Mononuclear cell (primary cell): Measurements from ENCODE around the gene SLC11A1. TPM values are rescaled to one million over a fixed set of nuclear protein-coding genes. Genes with fewer than 3 reads are reported as not detected.

Source experiments
- H3K27me3 ChIP-seq: 2 replicates; pipeline ENCODE4 v1.6.0; 2011; ENCODE audit warnings: low read length, control low read depth; ENCODE audit not compliant: insufficient read depth
- H3K4me1 ChIP-seq: 2 replicates; pipeline ENCODE4 v1.5.1; 2011; ENCODE audit warnings: mild to moderate bottlenecking, low read length, control low read depth; ENCODE audit not compliant: insufficient read depth
- H3K4me3 ChIP-seq: 2 replicates; pipeline ENCODE4 v1.5.1; 2011; ENCODE audit warnings: mild to moderate bottlenecking, low read length, moderate library complexity
- H3K9me3 ChIP-seq: 2 replicates; pipeline ENCODE4 v1.5.1; 2011; ENCODE audit warnings: low read depth, mild to moderate bottlenecking, control low read depth, low read length
- total RNA-seq: library from RNA; depleted of rRNA; stranded (reverse); fragments of >200 nt; gene quantifications from one replicate; pipeline ENCODE4 v1.2.3, GENCODE V29; 2012

SLC11A1 gene
- total RNA-seq, 1 donor = 126 TPM

- H3K4me1 ChIP-seq = peaks cover 41% of the 10 kb centered on the region
- H3K9me3 ChIP-seq = no peaks in the 10 kb centered on the region
- H3K27me3 ChIP-seq = no peaks in the 10 kb centered on the region
- no peak overlapping the region for H3K4me3 ChIP-seq
Observed at GRCh38 chr2:218378053-218378452, 4.0 kb upstream of the SLC11A1 start.

GRCh38 chr2:218382785-218383184 lies 712 bp downstream of the SLC11A1 start:
- Histone ChIP-seq H3K27me3 (no peaks in the 10 kb centered on the region), H3K4me3 (peak overlapping the region; percentile 51), H3K4me1 (peaks cover 82% of the 10 kb centered on the region), H3K9me3 (no peaks in the 10 kb centered on the region)

- peaks cover 80% of the 10 kb centered on the region for H3K4me1 ChIP-seq
- H3K9me3 ChIP-seq = no peaks in the 10 kb centered on the region
- peak overlapping the region; percentile 51 for H3K4me3 ChIP-seq
- H3K27me3 ChIP-seq = no peaks in the 10 kb centered on the region
Observed at GRCh38 chr2:218383892-218384519, 1.9 kb downstream of the SLC11A1 start.

GRCh38 chr2:218384975-218385374 lies 2.9 kb downstream of the SLC11A1 start:
- no peak overlapping the region for H3K4me3 ChIP-seq
- no peaks in the 10 kb centered on the region for H3K27me3 ChIP-seq
- H3K4me1 ChIP-seq = peaks cover 80% of the 10 kb centered on the region
- H3K9me3 ChIP-seq = no peaks in the 10 kb centered on the region

- no peaks in the 10 kb centered on the region for H3K9me3 ChIP-seq
Observed at GRCh38 chr2:218386505-218387368, 4.7 kb downstream of the SLC11A1 start.

GRCh38 chr2:218387369-218388194 lies 5.5 kb downstream of the SLC11A1 start:
- peaks cover 69% of the 10 kb centered on the region for H3K4me1 ChIP-seq
- no peak overlapping the region for H3K4me3 ChIP-seq
- no peaks in the 10 kb centered on the region for H3K27me3 ChIP-seq
- no peaks in the 10 kb centered on the region for H3K9me3 ChIP-seq

More at GRCh38 chr2:218386505-218387368, 4.7 kb downstream of the SLC11A1 start:
- H3K4me3 ChIP-seq = no peak overlapping the region
- peaks cover 71% of the 10 kb centered on the region for H3K4me1 ChIP-seq
- no peaks in the 10 kb centered on the region for H3K27me3 ChIP-seq

- no peak overlapping the region for H3K4me3 ChIP-seq
- peaks cover 69% of the 10 kb centered on the region for H3K4me1 ChIP-seq
- H3K27me3 ChIP-seq = no peaks in the 10 kb centered on the region
- no peaks in the 10 kb centered on the region for H3K9me3 ChIP-seq
Observed at GRCh38 chr2:218389333-218390150, 7.5 kb downstream of the SLC11A1 start.

GRCh38 chr2:218391202-218391601 lies 9.1 kb downstream of the SLC11A1 start:
- Histone ChIP-seq H3K27me3 (no peaks in the 10 kb centered on the region), H3K4me3 (no peak overlapping the region), H3K4me1 (peaks cover 65% of the 10 kb centered on the region), H3K9me3 (no peaks in the 10 kb centered on the region)

GRCh38 chr2:218392459-218392858 lies 10.4 kb downstream of the SLC11A1 start:
- H3K4me3 ChIP-seq = no peak overlapping the region
- peaks cover 64% of the 10 kb centered on the region for H3K4me1 ChIP-seq
- H3K27me3 ChIP-seq = no peaks in the 10 kb centered on the region

GRCh38 chr2:218392891-218393462 lies 10.9 kb downstream of the SLC11A1 start:
- Histone ChIP-seq H3K4me1 (peaks cover 64% of the 10 kb centered on the region), H3K4me3 (no peak overlapping the region), H3K9me3 (no peaks in the 10 kb centered on the region), H3K27me3 (no peaks in the 10 kb centered on the region)

More at GRCh38 chr2:218392459-218392858, 10.4 kb downstream of the SLC11A1 start:
- no peaks in the 10 kb centered on the region for H3K9me3 ChIP-seq

GRCh38 chr2:218393750-218394290 lies 11.7 kb downstream of the SLC11A1 start:
- H3K27me3 ChIP-seq = no peaks in the 10 kb centered on the region
- H3K4me1 ChIP-seq = peaks cover 62% of the 10 kb centered on the region
- H3K9me3 ChIP-seq = no peaks in the 10 kb centered on the region
- H3K4me3 ChIP-seq = no peak overlapping the region

- Histone ChIP-seq H3K9me3 (no peaks in the 10 kb centered on the region), H3K4me3 (no peak overlapping the region), H3K27me3 (no peaks in the 10 kb centered on the region), H3K4me1 (peaks cover 63% of the 10 kb centered on the region)
Observed at GRCh38 chr2:218394298-218395089, 12.4 kb downstream of the SLC11A1 start.

- no peak overlapping the region for H3K4me3 ChIP-seq
- peaks cover 64% of the 10 kb centered on the region for H3K4me1 ChIP-seq
- H3K9me3 ChIP-seq = no peaks in the 10 kb centered on the region
- H3K27me3 ChIP-seq = no peaks in the 10 kb centered on the region
Observed at GRCh38 chr2:218395090-218395444, 13.0 kb downstream of the SLC11A1 start.
